ENCODE data around the gene COL16A1. TPM values are rescaled to one million over a fixed set of nuclear protein-coding genes. Genes with fewer than 3 reads are reported as not detected.

The COL16A1 gene
- total and polyA plus RNA-seq, 2 of the 13 experiments (the other 11 are each of a cell fraction or from before 2014, with no cell fraction given), result 4.3 to 12.2 TPM

GRCh38 chr1:31715087-31715872 lies 11.5 kb upstream of the COL16A1 start (continued):
- TF ChIP-seq, protein P1, sequence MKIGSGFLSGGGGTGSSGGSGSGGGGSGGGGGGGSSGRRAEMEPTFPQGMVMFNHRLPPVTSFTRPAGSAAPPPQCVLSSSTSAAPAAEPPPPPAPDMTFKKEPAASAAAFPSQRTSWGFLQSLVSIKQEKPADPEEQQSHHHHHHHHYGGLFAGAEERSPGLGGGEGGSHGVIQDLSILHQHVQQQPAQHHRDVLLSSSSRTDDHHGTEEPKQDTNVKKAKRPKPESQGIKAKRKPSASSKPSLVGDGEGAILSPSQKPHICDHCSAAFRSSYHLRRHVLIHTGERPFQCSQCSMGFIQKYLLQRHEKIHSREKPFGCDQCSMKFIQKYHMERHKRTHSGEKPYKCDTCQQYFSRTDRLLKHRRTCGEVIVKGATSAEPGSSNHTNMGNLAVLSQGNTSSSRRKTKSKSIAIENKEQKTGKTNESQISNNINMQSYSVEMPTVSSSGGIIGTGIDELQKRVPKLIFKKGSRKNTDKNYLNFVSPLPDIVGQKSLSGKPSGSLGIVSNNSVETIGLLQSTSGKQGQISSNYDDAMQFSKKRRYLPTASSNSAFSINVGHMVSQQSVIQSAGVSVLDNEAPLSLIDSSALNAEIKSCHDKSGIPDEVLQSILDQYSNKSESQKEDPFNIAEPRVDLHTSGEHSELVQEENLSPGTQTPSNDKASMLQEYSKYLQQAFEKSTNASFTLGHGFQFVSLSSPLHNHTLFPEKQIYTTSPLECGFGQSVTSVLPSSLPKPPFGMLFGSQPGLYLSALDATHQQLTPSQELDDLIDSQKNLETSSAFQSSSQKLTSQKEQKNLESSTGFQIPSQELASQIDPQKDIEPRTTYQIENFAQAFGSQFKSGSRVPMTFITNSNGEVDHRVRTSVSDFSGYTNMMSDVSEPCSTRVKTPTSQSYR (CRISPR knock-in tag; IDR thresholded peaks at IDR 0.05; ENCODE audit: borderline replicate concordance), result peak; percentile 19; the same call in 1 of the 2 replicates
- TF ChIP-seq ZNF33A (CRISPR knock-in tag; IDR thresholded peaks at IDR 0.05; ENCODE audit: borderline replicate concordance) (no peak), NR2C2 (CRISPR knock-in tag; IDR thresholded peaks at IDR 0.05; ENCODE audit: borderline replicate concordance) (peak; percentile 60; the same call in 1 of the 2 replicates), ZNF83 (CRISPR knock-in tag; IDR thresholded peaks at IDR 0.05; ENCODE audit: borderline replicate concordance) (peak; percentile 79; the same call in 1 of the 2 replicates), HNF1B (CRISPR knock-in tag; IDR thresholded peaks at IDR 0.05) (peak; percentile 77), MXI1 (IDR thresholded peaks at IDR 0.05; ENCODE audit: borderline replicate concordance, low read depth, low read length) (peak; percentile 83; the same call in 2 of the 3 replicates), ZNF737 (CRISPR knock-in tag; IDR thresholded peaks at IDR 0.05; ENCODE audit: borderline replicate concordance) (no peak), ATF7 (IDR thresholded peaks at IDR 0.05) (no peak), ATF7 (CRISPR knock-in tag; IDR thresholded peaks at IDR 0.05) (no peak), PAX8 (CRISPR knock-in tag; IDR thresholded peaks at IDR 0.05; ENCODE audit: borderline replicate concordance) (0 out of 2 replicates have a peak, but pooled peaks have one; percentile 60), ZFP91 (CRISPR knock-in tag; IDR thresholded peaks at IDR 0.05; ENCODE audit: borderline replicate concordance) (peak; percentile 93; the same call in 1 of the 2 replicates), ASH2L (IDR thresholded peaks at IDR 0.05; ENCODE audit: insufficient read length, low read depth, low read length) (peak; percentile 84), RBFOX2 (IDR thresholded peaks at IDR 0.05; ENCODE audit: low read depth, low read length) (peak; percentile 88), MNT (IDR thresholded peaks at IDR 0.05) (no peak), SIX1 (CRISPR knock-in tag; IDR thresholded peaks at IDR 0.05; ENCODE audit: borderline replicate concordance) (no peak)
